Pancreas (tissue), 10 donors: Measurements from ENCODE around the gene ORAI3. TPM values are rescaled to one million over a fixed set of nuclear protein-coding genes. Genes with fewer than 3 reads are reported as not detected.

ENCODE experiments used
- ATAC-seq, 4 donors: fragments of 200-7000 bp; cut with Tn5 transposase; one replicate each; pipeline versions ENCODE4 v1.8.0 to v1.9.1; 2020; ENCODE audit warnings: mild to moderate bottlenecking in 4 of 4, moderate library complexity in 4 of 4
- DNase-seq, 6 donors: peaks; one replicate each; pipeline ENCODE4 v3.0.0-alpha.2; 2020
- FAIRE-seq: peaks from 2 replicates; lab custom pipeline; 2012; peaks lifted over from hg19 to GRCh38; lab: Jason Lieb, UNC
- H3K27ac ChIP-seq, 4 donors: fragments of 200-600 bp; sonication (generic); 1 replicate in 3 of 4; 2 replicates in 1 of 4; pipeline versions ENCODE4 v1.5.0 to v1.8.0; 2020
- H3K27me3 ChIP-seq, 4 donors: fragments of 200-600 bp; one replicate each; pipeline ENCODE4 v1.8.0; 2021
- H3K36me3 ChIP-seq, 3 donors: fragments of 200-600 bp; sonication (generic) in 1 of 3; one replicate each; pipeline versions ENCODE4 v1.5.0 to v1.8.0; 2020 to 2021
- H3K4me1 ChIP-seq, 3 donors: fragments of 200-600 bp; one replicate each; pipeline ENCODE4 v1.8.0; 2021
- H3K4me3 ChIP-seq, 4 donors: fragments of 200-600 bp; sonication (generic) in 2 of 4; one replicate each; pipeline versions ENCODE4 v1.5.0 to v1.8.0; 2020 to 2021
- H3K9me3 ChIP-seq, 4 donors: fragments of 200-600 bp; one replicate each; pipeline ENCODE4 v1.8.0; 2021
- CTCF ChIP-seq, 4 donors: fragments of 200-600 bp; sonication (generic) in 3 of 4; IDR thresholded peaks; one replicate each; pipeline versions ENCODE4 v1.5.0 to v1.8.0; 2021; ENCODE audit warnings: antibody characterized with exemption in 4 of 4
- WGBS, 2 donors: extraction: QIAGEN DNeasy Blood & Tissue Kit; methylation state at CpG; one replicate each; pipeline ENCODE4 v1.1.7; 2013; 5-methylcytosine and 5-hydroxymethylcytosine counted together
- intact Hi-C, 3 donors: fragments of 100-400 bp; cut with DNase I; formaldehyde crosslinking; loops; one replicate each; pipeline versions ENCODE4 v1.11.1 to v1.14.2; 2022
- polyA plus RNA-seq, 2 donors: library from polyadenylated mRNA; stranded (reverse); fragments of 200-250 nt; gene quantifications; one replicate each; pipeline ENCODE4 v1.2.3, GENCODE V29; 2013
- total RNA-seq, 6 donors: library from RNA; stranded (reverse); fragmentation: NEBNext Ultra II Directional in 4 of 6; extraction: Animal tissue kit (Norgen Biotek cat#: 25700) in 4 of 6; gene quantifications; one replicate each; pipeline versions ENCODE4 v1.2.1 to v1.2.4, GENCODE V29; 2021 to 2023
- donor health status: healthy with polysubstance abuse.
- donor health status: DM: no; HTN: no; CAD: no; lungs with moderate emphysema.
- donor health status: DM: no; HTN: no; CAD: no.
- donor health status: control.
- donor health status: control.
- donor health status: Bipolar disorder and iron deficiency.
- donor health status: DM: yes; HTN: yes; CAD: no.
- donor health status: DM: no; HTN: no; CAD: no.
- donor health status: DM: no; HTN: no; CAD: no.
- donor health status: DM: yes; HTN: yes; CAD: no.

The ORAI3 gene
- total and polyA plus RNA-seq, 8 donors, result 8.6 to 12.5 (median 10.4) TPM

- intact Hi-C loops, result no loop called here
- 18 to 19% methylated on average over 23 of the region's 23 CpGs for WGBS, 2 donors
- FAIRE-seq (no peak), DNase-seq (peak in 1 of 6 donors; percentile 46), ATAC-seq (peak; percentile 7 to 43 (median 20))
- Histone ChIP-seq H3K9me3 (no peaks in the 10 kb centered on the region), H3K4me3 (peak overlapping the region; percentile 12 to 53 (median 31)), H3K36me3 (no peaks in the 10 kb centered on the region), H3K4me1 (peaks cover 3 to 4% (median 3%) of the 10 kb centered on the region in 3 donors), H3K27ac (peak overlapping the region in 2 of 4 donors; percentile 60 to 63), H3K27me3 (no peaks in the 10 kb centered on the region)
- TF ChIP-seq CTCF (IDR thresholded peaks at IDR 0.05), result no peak
Measured at GRCh38 chr16:30996324-30996984, 47.6 kb downstream of the ORAI3 start.

- Histone ChIP-seq H3K36me3 (no peaks in the 10 kb centered on the region), H3K9me3 (no peaks in the 10 kb centered on the region), H3K27ac (peak overlapping the region in 2 of 4 donors; percentile 60 to 63), H3K4me1 (peaks cover 3 to 4% (median 3%) of the 10 kb centered on the region in 3 donors), H3K27me3 (no peaks in the 10 kb centered on the region), H3K4me3 (peak overlapping the region; percentile 19 to 53 (median 36))
- ATAC-seq (peak; percentile 91 to 96 (median 96)), DNase-seq (peak; percentile 75 to 95 (median 86)), FAIRE-seq (no peak)
- TF ChIP-seq CTCF (IDR thresholded peaks at IDR 0.05), result no peak
- intact Hi-C loops, result no loop called here
- WGBS, 2 donors, result 2 to 4% methylated on average over 53 to 60 of the region's 60 CpGs
Measured at GRCh38 chr16:30996985-30997724, 48.3 kb downstream of the ORAI3 start.

GRCh38 chr16:30997725-30998711 lies 49.1 kb downstream of the ORAI3 start:
- Histone ChIP-seq H3K4me1 (peaks cover 3 to 4% (median 3%) of the 10 kb centered on the region in 3 donors), H3K4me3 (peak overlapping the region; percentile 19 to 53 (median 36)), H3K9me3 (no peaks in the 10 kb centered on the region), H3K36me3 (no peaks in the 10 kb centered on the region), H3K27me3 (no peaks in the 10 kb centered on the region), H3K27ac (peak overlapping the region in 3 of 4 donors; percentile 11 to 63 (median 17))
- FAIRE-seq (no peak), DNase-seq (no peak), ATAC-seq (peak in 3 of 4 donors; percentile 3 to 28 (median 12))
- no peak for TF ChIP-seq CTCF (IDR thresholded peaks at IDR 0.05)
- 66 to 72% methylated on average over 21 of the region's 21 CpGs for WGBS, 2 donors
- intact Hi-C loops, result no loop called here

GRCh38 chr16:30998852-30999761 lies 50.2 kb downstream of the ORAI3 start:
- H3K9me3 ChIP-seq, result no peaks in the 10 kb centered on the region
- FAIRE-seq, result no peak

More at GRCh38 chr16:30998852-30999761, 50.2 kb downstream of the ORAI3 start:
- Histone ChIP-seq H3K27ac (peak overlapping the region in 1 of 4 donors; percentile 63), H3K36me3 (no peaks in the 10 kb centered on the region), H3K4me1 (peaks cover 3 to 4% (median 3%) of the 10 kb centered on the region in 3 donors), H3K4me3 (no peak overlapping the region), H3K27me3 (no peaks in the 10 kb centered on the region)
- 67 to 73% methylated on average over 6 of the region's 6 CpGs for WGBS, 2 donors
- ATAC-seq (no peak), DNase-seq (no peak)
- intact Hi-C loops, result no loop called here
- no peak for TF ChIP-seq CTCF (IDR thresholded peaks at IDR 0.05)
